ENCODE results near the gene EFCC1.

DNA sequence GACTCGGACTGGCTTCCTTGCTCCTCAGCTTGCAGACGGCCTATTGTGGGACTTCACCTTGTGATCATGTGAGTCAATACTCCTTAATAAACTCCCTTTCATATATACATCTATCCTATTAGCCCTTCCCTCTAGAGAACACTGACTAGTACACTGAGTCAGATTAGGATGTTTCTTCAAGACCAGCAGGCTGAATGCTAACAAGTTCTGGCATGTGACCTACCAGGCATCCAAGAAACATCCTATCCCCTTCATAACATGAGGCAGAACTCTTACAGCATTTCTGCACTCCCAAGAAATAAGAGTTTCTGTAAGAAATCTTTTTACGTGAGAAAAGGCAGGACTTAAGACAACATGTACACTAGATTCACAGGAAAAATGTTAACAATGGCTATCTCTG lies 16.5 kb upstream of the EFCC1 start:
- TF ChIP-seq, protein P1, sequence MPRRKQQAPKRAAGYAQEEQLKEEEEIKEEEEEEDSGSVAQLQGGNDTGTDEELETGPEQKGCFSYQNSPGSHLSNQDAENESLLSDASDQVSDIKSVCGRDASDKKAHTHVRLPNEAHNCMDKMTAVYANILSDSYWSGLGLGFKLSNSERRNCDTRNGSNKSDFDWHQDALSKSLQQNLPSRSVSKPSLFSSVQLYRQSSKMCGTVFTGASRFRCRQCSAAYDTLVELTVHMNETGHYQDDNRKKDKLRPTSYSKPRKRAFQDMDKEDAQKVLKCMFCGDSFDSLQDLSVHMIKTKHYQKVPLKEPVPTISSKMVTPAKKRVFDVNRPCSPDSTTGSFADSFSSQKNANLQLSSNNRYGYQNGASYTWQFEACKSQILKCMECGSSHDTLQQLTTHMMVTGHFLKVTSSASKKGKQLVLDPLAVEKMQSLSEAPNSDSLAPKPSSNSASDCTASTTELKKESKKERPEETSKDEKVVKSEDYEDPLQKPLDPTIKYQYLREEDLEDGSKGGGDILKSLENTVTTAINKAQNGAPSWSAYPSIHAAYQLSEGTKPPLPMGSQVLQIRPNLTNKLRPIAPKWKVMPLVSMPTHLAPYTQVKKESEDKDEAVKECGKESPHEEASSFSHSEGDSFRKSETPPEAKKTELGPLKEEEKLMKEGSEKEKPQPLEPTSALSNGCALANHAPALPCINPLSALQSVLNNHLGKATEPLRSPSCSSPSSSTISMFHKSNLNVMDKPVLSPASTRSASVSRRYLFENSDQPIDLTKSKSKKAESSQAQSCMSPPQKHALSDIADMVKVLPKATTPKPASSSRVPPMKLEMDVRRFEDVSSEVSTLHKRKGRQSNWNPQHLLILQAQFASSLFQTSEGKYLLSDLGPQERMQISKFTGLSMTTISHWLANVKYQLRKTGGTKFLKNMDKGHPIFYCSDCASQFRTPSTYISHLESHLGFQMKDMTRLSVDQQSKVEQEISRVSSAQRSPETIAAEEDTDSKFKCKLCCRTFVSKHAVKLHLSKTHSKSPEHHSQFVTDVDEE (CRISPR knock-in tag; IDR thresholded peaks at IDR 0.05): no peak
- no peak for TF ChIP-seq BACH2 (CRISPR knock-in tag; IDR thresholded peaks at IDR 0.05; ENCODE audit: borderline replicate concordance)
- TF ChIP-seq RARB (CRISPR knock-in tag; IDR thresholded peaks at IDR 0.05): no peak
- TF ChIP-seq ARNTL (CRISPR knock-in tag; IDR thresholded peaks at IDR 0.05; ENCODE audit: borderline replicate concordance, low read depth): no peak
- no peak for TF ChIP-seq SNAI2 (CRISPR knock-in tag; IDR thresholded peaks at IDR 0.05)
- TF ChIP-seq ZNF565 (CRISPR knock-in tag; conservative IDR thresholded peaks at IDR 0.05; ENCODE audit: low read depth): no peak
- no peak for TF ChIP-seq PPARA (CRISPR knock-in tag; IDR thresholded peaks at IDR 0.05; ENCODE audit: borderline replicate concordance)
- TF ChIP-seq TCF4 (CRISPR knock-in tag; IDR thresholded peaks at IDR 0.05; ENCODE audit: borderline replicate concordance): no peak
- TF ChIP-seq ZFP3 (CRISPR knock-in tag; IDR thresholded peaks at IDR 0.05): no peak
- no peak for TF ChIP-seq ESRRG (CRISPR knock-in tag; IDR thresholded peaks at IDR 0.05)
- no peak for TF ChIP-seq ZFP30 (CRISPR knock-in tag; IDR thresholded peaks at IDR 0.05)
- no peak for TF ChIP-seq OSR1 (CRISPR knock-in tag; IDR thresholded peaks at IDR 0.05)
- TF ChIP-seq, protein P2, sequence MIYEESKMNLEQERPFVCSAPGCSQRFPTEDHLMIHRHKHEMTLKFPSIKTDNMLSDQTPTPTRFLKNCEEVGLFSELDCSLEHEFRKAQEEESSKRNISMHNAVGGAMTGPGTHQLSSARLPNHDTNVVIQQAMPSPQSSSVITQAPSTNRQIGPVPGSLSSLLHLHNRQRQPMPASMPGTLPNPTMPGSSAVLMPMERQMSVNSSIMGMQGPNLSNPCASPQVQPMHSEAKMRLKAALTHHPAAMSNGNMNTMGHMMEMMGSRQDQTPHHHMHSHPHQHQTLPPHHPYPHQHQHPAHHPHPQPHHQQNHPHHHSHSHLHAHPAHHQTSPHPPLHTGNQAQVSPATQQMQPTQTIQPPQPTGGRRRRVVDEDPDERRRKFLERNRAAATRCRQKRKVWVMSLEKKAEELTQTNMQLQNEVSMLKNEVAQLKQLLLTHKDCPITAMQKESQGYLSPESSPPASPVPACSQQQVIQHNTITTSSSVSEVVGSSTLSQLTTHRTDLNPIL (CRISPR knock-in tag; IDR thresholded peaks at IDR 0.05; ENCODE audit: low read depth): no peak
- no peak for TF ChIP-seq ZNF70 (CRISPR knock-in tag; IDR thresholded peaks at IDR 0.05)

All from SK-N-SH treated with all-trans-retinoic acid at 6 μM for 48 hours (cell line).